Colonic mucosa (tissue), 4 donors: ENCODE results near the gene RASGRF1. TPM values are rescaled to one million over a fixed set of nuclear protein-coding genes. Genes with fewer than 3 reads are reported as not detected.

Experiments
- DNase-seq: peaks from one replicate; pipeline ENCODE4 v3.0.0-alpha.2; 2020
- H3K27ac ChIP-seq: fragments of 200-600 bp; one replicate; pipeline ENCODE4 v1.8.0; 2021
- H3K27me3 ChIP-seq: fragments of 200-600 bp; one replicate; pipeline ENCODE4 v1.8.0; 2021
- H3K36me3 ChIP-seq: fragments of 200-600 bp; one replicate; pipeline ENCODE4 v1.8.0; 2021
- H3K4me1 ChIP-seq: fragments of 200-600 bp; one replicate; pipeline ENCODE4 v1.8.0; 2021; ENCODE audit warnings: mild to moderate bottlenecking
- H3K4me3 ChIP-seq: fragments of 200-600 bp; one replicate; pipeline ENCODE4 v1.8.0; 2021
- H3K9ac ChIP-seq, 2 donors: one replicate each; pipeline ENCODE4 v1.7.0; 2013; ENCODE audit warnings: control low read depth in 2 of 2, low read depth in 2 of 2, low read length in 2 of 2
- H3K9me3 ChIP-seq: fragments of 200-600 bp; one replicate; pipeline ENCODE4 v1.8.0; 2021
- CTCF ChIP-seq: fragments of 200-600 bp; IDR thresholded peaks from one replicate; pipeline ENCODE4 v1.8.0; 2022; ENCODE audit warnings: antibody characterized with exemption, mild to moderate bottlenecking
- intact Hi-C: fragments of 100-400 bp; cut with DNase I; formaldehyde crosslinking; loops from one replicate; pipeline ENCODE4 v1.14.1; 2022
- total RNA-seq, 2 donors: library from RNA; stranded (reverse); fragmentation: NEBNext Ultra II Directional in 1 of 2; extraction: Animal tissue kit (Norgen Biotek cat#: 25700) in 1 of 2; gene quantifications; one replicate each; pipeline ENCODE4 v1.2.1, GENCODE V29; 2021
- donor health status: healthy.
- donor health status: DM: no; HTN: no; CAD: no.
- donor health status: DM: no; HTN: no; CAD: no.

Gene RASGRF1
- total RNA-seq, 2 donors from 2014 or later = 0.15 to 0.56 TPM

DNA sequence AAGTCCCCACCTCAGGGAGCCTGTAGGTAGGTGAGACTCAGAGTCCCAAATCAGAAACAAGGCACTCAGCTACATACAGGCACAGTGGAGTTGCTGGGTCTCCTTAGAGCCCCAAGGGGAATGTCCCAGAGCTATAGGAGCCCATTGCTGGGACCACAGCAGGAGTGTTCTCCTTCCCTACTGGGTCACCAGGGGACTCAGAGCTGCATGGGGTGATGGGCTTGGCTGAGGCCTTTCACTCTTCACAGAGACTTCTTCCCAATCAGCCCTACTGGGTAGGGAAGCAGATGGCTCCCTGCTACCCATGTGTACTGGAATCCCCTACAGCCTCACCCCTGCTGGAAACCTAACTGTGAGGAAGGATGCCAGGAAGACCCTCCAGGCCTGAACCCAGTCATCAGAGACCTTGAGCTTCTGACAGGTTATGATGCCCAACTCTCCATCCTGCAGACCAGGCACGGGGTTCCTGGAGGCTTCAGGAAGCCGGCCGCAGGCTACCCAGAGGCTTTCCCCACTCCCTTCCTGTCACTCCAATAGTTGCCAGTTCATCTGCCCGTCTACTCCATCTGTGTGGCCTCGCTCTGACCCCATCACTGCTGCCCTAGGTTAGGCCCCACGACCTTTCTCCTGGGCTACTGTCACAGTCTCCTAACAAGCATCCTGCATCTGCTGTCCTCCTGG, 24.0 kb downstream of the RASGRF1 start:
- DNase-seq = no peak
- Histone ChIP-seq H3K4me3 (no peak overlapping the region), H3K4me1 (no peaks in the 10 kb centered on the region), H3K36me3 (no peaks in the 10 kb centered on the region), H3K27ac (no peak overlapping the region), H3K27me3 (no peaks in the 10 kb centered on the region), H3K9ac (no peak overlapping the region), H3K9me3 (no peaks in the 10 kb centered on the region)
- TF ChIP-seq CTCF = no peak
- intact Hi-C loops = no loop called here

- DNase-seq = no peak
- Histone ChIP-seq H3K4me3 (no peak overlapping the region), H3K36me3 (no peaks in the 10 kb centered on the region), H3K27ac (no peak overlapping the region), H3K4me1 (no peaks in the 10 kb centered on the region), H3K9ac (no peak overlapping the region), H3K27me3 (no peaks in the 10 kb centered on the region), H3K9me3 (no peaks in the 10 kb centered on the region)
- no peak for TF ChIP-seq CTCF
- intact Hi-C loops = no loop called here
Observed at GRCh38 chr15:79065706-79066376, 24.7 kb downstream of the RASGRF1 start.

GRCh38 chr15:79065361-79065705, 25.2 kb downstream of the RASGRF1 start:
- H3K4me3 ChIP-seq = no peak overlapping the region
- no peaks in the 10 kb centered on the region for H3K4me1 ChIP-seq
- no peaks in the 10 kb centered on the region for H3K27me3 ChIP-seq
- no peaks in the 10 kb centered on the region for H3K9me3 ChIP-seq
- no peak for TF ChIP-seq CTCF
- no peak overlapping the region for H3K27ac ChIP-seq
- intact Hi-C loops = no loop called here
- no peaks in the 10 kb centered on the region for H3K36me3 ChIP-seq
- DNase-seq = no peak
- no peak overlapping the region for H3K9ac ChIP-seq

DNA sequence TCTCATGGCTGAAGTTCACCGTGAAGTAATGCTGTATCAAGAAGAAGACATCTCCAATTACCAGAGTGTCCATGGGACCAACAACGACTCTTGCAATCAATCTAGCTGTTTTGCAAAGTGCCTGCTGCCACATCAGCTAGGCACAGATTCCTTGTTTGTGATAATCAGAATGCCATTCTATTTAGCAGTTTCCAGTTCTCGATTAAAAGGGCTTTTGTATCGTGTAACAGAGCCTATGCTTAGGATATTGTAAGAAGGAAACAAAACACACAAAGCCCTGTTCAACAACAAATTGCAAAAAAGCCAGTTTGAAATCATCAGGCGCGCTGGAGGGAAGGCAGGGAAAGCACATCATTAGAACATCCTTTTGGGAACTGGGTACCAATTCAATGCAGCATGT, 26.1 kb downstream of the RASGRF1 start:
- Histone ChIP-seq H3K27ac (no peak overlapping the region), H3K36me3 (no peaks in the 10 kb centered on the region), H3K9ac (no peak overlapping the region), H3K4me3 (no peak overlapping the region), H3K27me3 (no peaks in the 10 kb centered on the region), H3K4me1 (no peaks in the 10 kb centered on the region), H3K9me3 (no peaks in the 10 kb centered on the region)
- intact Hi-C loops = no loop called here
- TF ChIP-seq CTCF = no peak
- no peak for DNase-seq

- Histone ChIP-seq H3K9ac (no peak overlapping the region), H3K36me3 (no peaks in the 10 kb centered on the region), H3K27me3 (no peaks in the 10 kb centered on the region), H3K4me1 (no peaks in the 10 kb centered on the region), H3K27ac (no peak overlapping the region), H3K4me3 (no peak overlapping the region), H3K9me3 (no peaks in the 10 kb centered on the region)
- TF ChIP-seq CTCF = no peak
- intact Hi-C loops = no loop called here
- no peak for DNase-seq
Observed at GRCh38 chr15:79060175-79060574, 30.4 kb downstream of the RASGRF1 start.
